K562 (cell line): ENCODE measurements around the gene ZDHHC8. TPM values are rescaled to one million over a fixed set of nuclear protein-coding genes. Genes with fewer than 3 reads are reported as not detected.

ENCODE experiments used
- CHD1 ChIP-seq: fragments of 200-600 bp; sonication (generic); IDR thresholded peaks from one replicate; pipeline ENCODE4 v1.6.1; 2012; ENCODE audit warnings: mild to moderate bottlenecking, moderate library complexity, low read length, inconsistent platforms
- EP300 ChIP-seq: IDR thresholded peaks from 2 replicates; pipeline ENCODE4 v1.6.1; 2012; ENCODE audit warnings: low read length, improper control_type of control experiment
- GABPB2 ChIP-seq: fragments of 250-450 bp; sonication (Bioruptor Pico); conservative IDR thresholded peaks from 2 replicates; pipeline ENCODE4 v1.5.1; 2021; ENCODE audit warnings: mild to moderate bottlenecking
- HDAC6 ChIP-seq: IDR thresholded peaks from 2 replicates; pipeline ENCODE4 v1.6.1; 2012; ENCODE audit warnings: low read depth, mild to moderate bottlenecking, control low read depth, inconsistent platforms, low read length, moderate library complexity
- HDGF ChIP-seq: fragments of 450-650 bp; IDR thresholded peaks from 2 replicates; pipeline ENCODE4 v1.6.1; 2016
- KAT2B ChIP-seq: IDR thresholded peaks from one replicate; pipeline ENCODE4 v1.6.1; 2012; ENCODE audit warnings: low read depth, mild to moderate bottlenecking, control low read depth, inconsistent platforms, low read length, moderate library complexity
- MEF2D ChIP-seq: conservative IDR thresholded peaks from 2 replicates; pipeline ENCODE4 v1.6.1; 2016; ENCODE audit warnings: low read depth, missing genetic modification characterization, missing compliant biosample characterization
- PHTF2 ChIP-seq: fragments of 250-450 bp; sonication (Bioruptor Pico); IDR thresholded peaks from 2 replicates; pipeline ENCODE4 v1.5.0; 2021; ENCODE audit warnings: mild to moderate bottlenecking
- THRAP3 ChIP-seq: fragments of 450-650 bp; IDR thresholded peaks from 2 replicates; pipeline ENCODE4 v1.6.1; 2016; ENCODE audit warnings: mild to moderate bottlenecking, inconsistent platforms, borderline replicate concordance
- TRIM24 ChIP-seq, 2 experiments: fragments of 450-650 bp; IDR thresholded peaks; 2 replicates each; pipeline ENCODE4 v1.6.1; 2016
- polyA plus RNA-seq, 8 experiments: library from polyadenylated mRNA; depleted of rRNA in 4 of 8; stranded (reverse) in 5 of 8; unstranded in 3 of 8; fragments of >200 nt; fragmentation: Nextera tagmentation in 2 of 8; fragmentation: Illumina TruSeq in 1 of 8; extraction: Ambion mirVana in 2 of 8; extraction: Trizol in 1 of 8; gene quantifications; 2 replicates each; pipeline versions ENCODE4 v1.2.1 to v1.2.3, GENCODE V29; 2011 to 2014; ENCODE audit warnings: inconsistent platforms in 1 of 8, missing spikeins in 1 of 8
- total RNA-seq, 7 experiments: library from RNA; depleted of rRNA in 6 of 7; stranded (reverse); fragments of >200 nt in 6 of 7; fragmentation: Illumina TruSeq in 2 of 7; extraction: Trizol in 2 of 7; gene quantifications; 2 replicates each; pipeline versions ENCODE4 v1.2.1 to v1.2.3, GENCODE V29; 2011 to 2021; ENCODE audit warnings: low replicate concordance in 1 of 7
- TF ChIP-seq, protein P1 (sequence below): sonication (generic); formaldehyde crosslinking; IDR thresholded peaks from 2 replicates; pipeline ENCODE4 v1.8.1; 2023; ENCODE audit warnings: missing genetic modification reagents, mild to moderate bottlenecking, borderline replicate concordance
- TF ChIP-seq, protein P2 (sequence below): fragments of 250-450 bp; sonication (Bioruptor Pico); IDR thresholded peaks from 2 replicates; pipeline ENCODE4 v1.8.0; 2021; ENCODE audit warnings: borderline replicate concordance, mild to moderate bottlenecking, moderate library complexity; ENCODE audit not compliant: poor library complexity, severe bottlenecking
- TF ChIP-seq, protein P3 (sequence below): fragments of 450-650 bp; IDR thresholded peaks from 2 replicates; pipeline ENCODE4 v1.6.1; 2017; ENCODE audit warnings: antibody characterized with exemption, mild to moderate bottlenecking
- TF ChIP-seq, protein P4 (sequence below): fragments of 250-450 bp; sonication (Bioruptor Pico); IDR thresholded peaks from 2 replicates; pipeline ENCODE4 v1.4.0; 2020
- TF ChIP-seq, protein P5 (sequence below), 3 experiments: fragments of 200-800 bp in 1 of 3; sonication (Bioruptor generic) in 1 of 3; sonication (generic) in 1 of 3; formaldehyde crosslinking in 1 of 3; IDR thresholded peaks; 2 replicates each; pipeline versions ENCODE4 v1.6.1 to v1.8.0; 2016 to 2022; ENCODE audit warnings: mild to moderate bottlenecking in 2 of 3, missing compliant biosample characterization in 2 of 3, missing genetic modification characterization in 2 of 3, missing genetic modification reagents in 1 of 3

Gene ZDHHC8
- total and polyA plus RNA-seq, 9 of the 15 experiments (the other 6 are each of a cell fraction or from before 2014, with no cell fraction given) = 0.04 to 109 (median 16.4) TPM

DNA sequence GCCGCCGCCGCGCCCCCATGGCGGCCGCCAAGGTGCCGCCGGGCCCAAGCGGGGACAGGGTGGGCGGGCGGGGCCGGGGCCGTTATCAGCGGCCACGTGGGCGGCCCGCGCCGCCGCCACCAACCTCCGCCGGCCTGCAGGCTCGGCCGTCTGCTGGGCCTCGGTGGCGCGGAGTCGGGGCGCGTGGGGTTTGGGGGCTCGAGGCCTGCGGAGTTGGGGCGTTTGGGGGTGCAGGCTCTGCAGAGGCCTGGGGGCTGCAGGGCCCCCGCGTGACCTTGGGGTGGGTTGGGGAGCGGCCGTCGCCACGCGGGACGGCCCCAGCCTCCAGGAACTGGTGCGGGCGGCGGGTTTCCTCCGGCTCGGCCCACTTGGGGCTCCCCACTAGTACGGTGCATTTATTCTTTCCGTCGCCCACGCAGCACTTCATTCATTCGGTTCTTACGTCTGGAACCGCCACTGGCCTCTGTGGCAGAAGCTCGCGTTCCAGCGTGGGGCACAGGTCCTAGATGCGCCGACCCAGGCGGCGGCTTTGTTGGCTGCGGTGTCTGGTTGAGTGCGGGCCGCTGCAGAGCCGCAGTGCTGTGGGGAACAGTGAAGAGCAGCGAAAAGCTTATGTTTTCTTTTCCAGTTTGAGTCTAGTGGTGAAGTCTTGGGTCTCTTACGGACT, 13.8 kb upstream of the ZDHHC8 start (continued):
- TF ChIP-seq, protein P1, sequence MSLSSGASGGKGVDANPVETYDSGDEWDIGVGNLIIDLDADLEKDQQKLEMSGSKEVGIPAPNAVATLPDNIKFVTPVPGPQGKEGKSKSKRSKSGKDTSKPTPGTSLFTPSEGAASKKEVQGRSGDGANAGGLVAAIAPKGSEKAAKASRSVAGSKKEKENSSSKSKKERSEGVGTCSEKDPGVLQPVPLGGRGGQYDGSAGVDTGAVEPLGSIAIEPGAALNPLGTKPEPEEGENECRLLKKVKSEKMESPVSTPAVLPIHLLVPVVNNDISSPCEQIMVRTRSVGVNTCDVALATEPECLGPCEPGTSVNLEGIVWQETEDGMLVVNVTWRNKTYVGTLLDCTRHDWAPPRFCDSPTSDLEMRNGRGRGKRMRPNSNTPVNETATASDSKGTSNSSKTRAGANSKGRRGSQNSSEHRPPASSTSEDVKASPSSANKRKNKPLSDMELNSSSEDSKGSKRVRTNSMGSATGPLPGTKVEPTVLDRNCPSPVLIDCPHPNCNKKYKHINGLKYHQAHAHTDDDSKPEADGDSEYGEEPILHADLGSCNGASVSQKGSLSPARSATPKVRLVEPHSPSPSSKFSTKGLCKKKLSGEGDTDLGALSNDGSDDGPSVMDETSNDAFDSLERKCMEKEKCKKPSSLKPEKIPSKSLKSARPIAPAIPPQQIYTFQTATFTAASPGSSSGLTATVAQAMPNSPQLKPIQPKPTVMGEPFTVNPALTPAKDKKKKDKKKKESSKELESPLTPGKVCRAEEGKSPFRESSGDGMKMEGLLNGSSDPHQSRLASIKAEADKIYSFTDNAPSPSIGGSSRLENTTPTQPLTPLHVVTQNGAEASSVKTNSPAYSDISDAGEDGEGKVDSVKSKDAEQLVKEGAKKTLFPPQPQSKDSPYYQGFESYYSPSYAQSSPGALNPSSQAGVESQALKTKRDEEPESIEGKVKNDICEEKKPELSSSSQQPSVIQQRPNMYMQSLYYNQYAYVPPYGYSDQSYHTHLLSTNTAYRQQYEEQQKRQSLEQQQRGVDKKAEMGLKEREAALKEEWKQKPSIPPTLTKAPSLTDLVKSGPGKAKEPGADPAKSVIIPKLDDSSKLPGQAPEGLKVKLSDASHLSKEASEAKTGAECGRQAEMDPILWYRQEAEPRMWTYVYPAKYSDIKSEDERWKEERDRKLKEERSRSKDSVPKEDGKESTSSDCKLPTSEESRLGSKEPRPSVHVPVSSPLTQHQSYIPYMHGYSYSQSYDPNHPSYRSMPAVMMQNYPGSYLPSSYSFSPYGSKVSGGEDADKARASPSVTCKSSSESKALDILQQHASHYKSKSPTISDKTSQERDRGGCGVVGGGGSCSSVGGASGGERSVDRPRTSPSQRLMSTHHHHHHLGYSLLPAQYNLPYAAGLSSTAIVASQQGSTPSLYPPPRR = no peak
- TF ChIP-seq, protein P2, sequence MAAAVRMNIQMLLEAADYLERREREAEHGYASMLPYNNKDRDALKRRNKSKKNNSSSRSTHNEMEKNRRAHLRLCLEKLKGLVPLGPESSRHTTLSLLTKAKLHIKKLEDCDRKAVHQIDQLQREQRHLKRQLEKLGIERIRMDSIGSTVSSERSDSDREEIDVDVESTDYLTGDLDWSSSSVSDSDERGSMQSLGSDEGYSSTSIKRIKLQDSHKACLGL (CRISPR knock-in tag) = peak; percentile 90
- TF ChIP-seq, protein P3, sequence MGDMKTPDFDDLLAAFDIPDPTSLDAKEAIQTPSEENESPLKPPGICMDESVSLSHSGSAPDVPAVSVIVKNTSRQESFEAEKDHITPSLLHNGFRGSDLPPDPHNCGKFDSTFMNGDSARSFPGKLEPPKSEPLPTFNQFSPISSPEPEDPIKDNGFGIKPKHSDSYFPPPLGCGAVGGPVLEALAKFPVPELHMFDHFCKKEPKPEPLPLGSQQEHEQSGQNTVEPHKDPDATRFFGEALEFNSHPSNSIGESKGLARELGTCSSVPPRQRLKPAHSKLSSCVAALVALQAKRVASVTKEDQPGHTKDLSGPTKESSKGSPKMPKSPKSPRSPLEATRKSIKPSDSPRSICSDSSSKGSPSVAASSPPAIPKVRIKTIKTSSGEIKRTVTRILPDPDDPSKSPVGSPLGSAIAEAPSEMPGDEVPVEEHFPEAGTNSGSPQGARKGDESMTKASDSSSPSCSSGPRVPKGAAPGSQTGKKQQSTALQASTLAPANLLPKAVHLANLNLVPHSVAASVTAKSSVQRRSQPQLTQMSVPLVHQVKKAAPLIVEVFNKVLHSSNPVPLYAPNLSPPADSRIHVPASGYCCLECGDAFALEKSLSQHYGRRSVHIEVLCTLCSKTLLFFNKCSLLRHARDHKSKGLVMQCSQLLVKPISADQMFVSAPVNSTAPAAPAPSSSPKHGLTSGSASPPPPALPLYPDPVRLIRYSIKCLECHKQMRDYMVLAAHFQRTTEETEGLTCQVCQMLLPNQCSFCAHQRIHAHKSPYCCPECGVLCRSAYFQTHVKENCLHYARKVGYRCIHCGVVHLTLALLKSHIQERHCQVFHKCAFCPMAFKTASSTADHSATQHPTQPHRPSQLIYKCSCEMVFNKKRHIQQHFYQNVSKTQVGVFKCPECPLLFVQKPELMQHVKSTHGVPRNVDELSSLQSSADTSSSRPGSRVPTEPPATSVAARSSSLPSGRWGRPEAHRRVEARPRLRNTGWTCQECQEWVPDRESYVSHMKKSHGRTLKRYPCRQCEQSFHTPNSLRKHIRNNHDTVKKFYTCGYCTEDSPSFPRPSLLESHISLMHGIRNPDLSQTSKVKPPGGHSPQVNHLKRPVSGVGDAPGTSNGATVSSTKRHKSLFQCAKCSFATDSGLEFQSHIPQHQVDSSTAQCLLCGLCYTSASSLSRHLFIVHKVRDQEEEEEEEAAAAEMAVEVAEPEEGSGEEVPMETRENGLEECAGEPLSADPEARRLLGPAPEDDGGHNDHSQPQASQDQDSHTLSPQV = no peak
- TF ChIP-seq, protein P4, sequence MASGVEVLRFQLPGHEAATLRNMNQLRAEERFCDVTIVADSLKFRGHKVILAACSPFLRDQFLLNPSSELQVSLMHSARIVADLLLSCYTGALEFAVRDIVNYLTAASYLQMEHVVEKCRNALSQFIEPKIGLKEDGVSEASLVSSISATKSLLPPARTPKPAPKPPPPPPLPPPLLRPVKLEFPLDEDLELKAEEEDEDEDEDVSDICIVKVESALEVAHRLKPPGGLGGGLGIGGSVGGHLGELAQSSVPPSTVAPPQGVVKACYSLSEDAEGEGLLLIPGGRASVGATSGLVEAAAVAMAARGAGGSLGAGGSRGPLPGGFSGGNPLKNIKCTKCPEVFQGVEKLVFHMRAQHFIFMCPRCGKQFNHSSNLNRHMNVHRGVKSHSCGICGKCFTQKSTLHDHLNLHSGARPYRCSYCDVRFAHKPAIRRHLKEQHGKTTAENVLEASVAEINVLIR (CRISPR knock-in tag) = no peak
- 0 out of 2 replicates have a peak, but pooled peaks have one; percentile 8 for TF ChIP-seq PHTF2
- TF ChIP-seq THRAP3 = no peak
- TF ChIP-seq HDAC6 = no peak
- peak; percentile 100 for TF ChIP-seq CHD1
- no peak for TF ChIP-seq TRIM24 (IDR thresholded peaks at IDR 0.05)
- no peak for TF ChIP-seq HDGF
- TF ChIP-seq EP300 = peak; percentile 27; the same call in 1 of the 2 replicates
- no peak; the same call in 1 of the 2 replicates for TF ChIP-seq GABPB2 (CRISPR knock-in tag)
- peak; percentile 62 for TF ChIP-seq KAT2B
- peak; percentile 53; the same call in 1 of the 2 replicates for TF ChIP-seq MEF2D
- TF ChIP-seq, protein P5, sequence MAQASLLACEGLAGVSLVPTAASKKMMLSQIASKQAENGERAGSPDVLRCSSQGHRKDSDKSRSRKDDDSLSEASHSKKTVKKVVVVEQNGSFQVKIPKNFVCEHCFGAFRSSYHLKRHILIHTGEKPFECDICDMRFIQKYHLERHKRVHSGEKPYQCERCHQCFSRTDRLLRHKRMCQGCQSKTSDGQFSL (CRISPR knock-in tag; IDR thresholded peaks at IDR 0.05) = no peak
- TF ChIP-seq, protein P5 (tag; IDR thresholded peaks at IDR 0.05) = 0 out of 4 replicates have a peak, but pooled peaks of 1 of the 2 experiments have one; percentile 56
